K562 (cell line): ENCODE data around the gene USP26. TPM values are rescaled to one million over a fixed set of nuclear protein-coding genes. Genes with fewer than 3 reads are reported as not detected.

Source experiments
- ATAC-seq: fragments of 200-7000 bp; cut with Tn5 transposase; 3 replicates; pipeline ENCODE4 v1.9.1; 2020; ENCODE audit warnings: moderate library complexity
- BruUV-seq: library from RNA; stranded (reverse); fragments of 400-500 nt; replicated peaks from 2 replicates; lab custom pipeline; 2021; lab: Mats Ljungman, UMichigan
- CTCF ChIA-PET: fragments of 300-600 bp; formaldehyde crosslinking; extraction: SDS; loops from one replicate; lab custom pipeline; 2021; ENCODE audit warnings: low intra/inter-chr PET ratio; lab: Yijun Ruan, JAX
- POLR2A ChIA-PET: fragments of 300-600, 350-650 bp; sonication (Branson Sonifier 250); formaldehyde crosslinking; extraction: SDS; loops from one replicate; lab custom pipeline; 2021; ENCODE audit warnings: antibody characterized with exemption, inconsistent platforms; lab: Yijun Ruan, JAX
- DNase-seq, 4 experiments: peaks; one replicate each; pipeline versions ENCODE4 v3.0.0 to v3.0.0-alpha.2; 2011 to 2018; ENCODE audit warnings: low spot score in 3 of 4, mixed read lengths in 3 of 4; ENCODE audit errors: extremely low read depth in 1 of 4
- FAIRE-seq: peaks from 2 replicates; lab custom pipeline; 2011; peaks lifted over from hg19 to GRCh38; lab: Jason Lieb, UNC
- H2AFZ ChIP-seq: 2 replicates; pipeline ENCODE4 v1.6.0; 2011; ENCODE audit warnings: low read depth, low read length, control low read depth, inconsistent platforms
- H3K27ac ChIP-seq: fragments of 200-600 bp; 3 replicates; pipeline ENCODE4 v1.8.0; 2011; ENCODE audit warnings: low read depth, mild to moderate bottlenecking, control low read depth, inconsistent platforms, low read length, moderate library complexity, mixed read lengths; ENCODE audit errors: extremely low read depth
- H3K27me3 ChIP-seq, 2 experiments: fragments of 300-600 bp in 1 of 2; 2 replicates in 1 of 2; 3 replicates in 1 of 2; pipeline versions ENCODE4 v1.6.0 to v1.8.0; 2011; ENCODE audit warnings: inconsistent platforms in 2 of 2, low read length in 2 of 2, mild to moderate bottlenecking in 1 of 2, mixed read lengths in 1 of 2, moderate library complexity in 1 of 2; ENCODE audit not compliant: control insufficient read depth in 2 of 2, insufficient read depth in 2 of 2
- H3K36me3 ChIP-seq: fragments of 300-600 bp; 3 replicates; pipeline ENCODE4 v1.8.0; 2011; ENCODE audit warnings: mild to moderate bottlenecking, low read length, inconsistent platforms; ENCODE audit not compliant: control insufficient read depth, insufficient read depth
- H3K4me1 ChIP-seq, 2 experiments: fragments of 200-600 bp in 1 of 2; replicated peaks in 1 of 2; 2 replicates in 1 of 2; 3 replicates in 1 of 2; pipeline versions ENCODE4 v1.5.1 to v1.8.0; 2011; ENCODE audit warnings: inconsistent platforms in 2 of 2, low read length in 2 of 2, mild to moderate bottlenecking in 1 of 2, mixed read lengths in 1 of 2, moderate library complexity in 1 of 2; ENCODE audit not compliant: control insufficient read depth in 2 of 2, insufficient read depth in 2 of 2
- H3K4me2 ChIP-seq: 2 replicates; pipeline ENCODE4 v1.6.1; 2011; ENCODE audit warnings: low read length, control low read depth, inconsistent platforms, mixed read lengths; ENCODE audit not compliant: insufficient read depth
- H3K4me3 ChIP-seq: fragments of 200-600 bp; sonication (generic), shearing (Covaris generic); 2 replicates; pipeline ENCODE4 v1.5.1; 2016; ENCODE audit warnings: control low read depth, inconsistent platforms
- H3K79me2 ChIP-seq: fragments of 200-600 bp; 3 replicates; pipeline ENCODE4 v1.8.0; 2011; ENCODE audit warnings: low read length, inconsistent platforms; ENCODE audit not compliant: control insufficient read depth, insufficient read depth
- H3K9ac ChIP-seq, 2 experiments: 2 replicates each; pipeline versions ENCODE4 v1.6.0 to v1.6.1; 2011; ENCODE audit warnings: low read depth in 2 of 2, low read length in 2 of 2, control low read depth in 1 of 2, inconsistent platforms in 1 of 2, mild to moderate bottlenecking in 1 of 2, mixed read lengths in 1 of 2; ENCODE audit not compliant: insufficient read depth in 1 of 2
- H3K9me1 ChIP-seq: one replicate; pipeline ENCODE4 v1.6.0; 2011; ENCODE audit warnings: inconsistent platforms, mild to moderate bottlenecking, low read length, moderate library complexity; ENCODE audit not compliant: control insufficient read depth, insufficient read depth
- H3K9me3 ChIP-seq: replicated peaks from 2 replicates; pipeline ENCODE4 v1.5.1; 2011; ENCODE audit warnings: low read depth, low read length, inconsistent platforms; ENCODE audit not compliant: control insufficient read depth, insufficient read depth
- H4K20me1 ChIP-seq: replicated peaks from 2 replicates; pipeline ENCODE4 v1.6.1; 2011; ENCODE audit warnings: low read length, inconsistent platforms, mixed read lengths; ENCODE audit not compliant: control insufficient read depth, insufficient read depth
- ATF3 ChIP-seq, 2 experiments: fragments of 450-650 bp in 1 of 2; sonication (generic) in 1 of 2; formaldehyde crosslinking in 1 of 2; IDR thresholded peaks in 1 of 2; conservative IDR thresholded peaks in 1 of 2; 2 replicates each; pipeline versions ENCODE4 v1.6.1 to v1.8.1; 2016 to 2023; ENCODE audit warnings: mild to moderate bottlenecking in 2 of 2, moderate library complexity in 2 of 2, inconsistent platforms in 1 of 2, missing genetic modification reagents in 1 of 2
- ATF7 ChIP-seq: fragments of 450-650 bp; IDR thresholded peaks from 2 replicates; pipeline ENCODE4 v1.7.1; 2014; ENCODE audit warnings: mild to moderate bottlenecking, moderate library complexity
- JUND ChIP-seq, 2 experiments: IDR thresholded peaks; 2 replicates in 1 of 2; 3 replicates in 1 of 2; pipeline ENCODE4 v1.6.1; 2011; ENCODE audit warnings: borderline replicate concordance in 2 of 2, low read depth in 2 of 2, low read length in 2 of 2, improper control_type of control experiment in 1 of 2, missing biosample characterization in 1 of 2, missing genetic modification characterization in 1 of 2, missing genetic modification reagents in 1 of 2
- WGBS: fragments of 100-300 bp; shearing (Covaris generic); methylation state at CpG from one replicate; pipeline ENCODE4 v1.1.6; 2016; ENCODE audit warnings: low coverage, mixed read lengths; ENCODE audit not compliant: insufficient coverage; ENCODE audit errors: missing lambda C conversion rate; 5-methylcytosine and 5-hydroxymethylcytosine counted together
- in situ Hi-C: fragments of 300-500 bp; cut with MboI; formaldehyde crosslinking; loops from 4 replicates; pipeline ENCODE4 v1.15.0; 2018; ENCODE audit warnings: inconsistent platforms, mixed read lengths
- intact Hi-C: fragments of 100-400 bp; cut with micrococcal nuclease; formaldehyde crosslinking; loops from 2 replicates; pipeline ENCODE4 v1.14.2; 2022
- polyA plus RNA-seq, 8 experiments: library from polyadenylated mRNA; depleted of rRNA in 4 of 8; stranded (reverse) in 5 of 8; unstranded in 3 of 8; fragments of >200 nt; fragmentation: Nextera tagmentation in 2 of 8; fragmentation: Illumina TruSeq in 1 of 8; extraction: Ambion mirVana in 2 of 8; extraction: Trizol in 1 of 8; gene quantifications; 2 replicates each; pipeline versions ENCODE4 v1.2.1 to v1.2.3, GENCODE V29; 2011 to 2014; ENCODE audit warnings: inconsistent platforms in 1 of 8, missing spikeins in 1 of 8
- total RNA-seq, 7 experiments: library from RNA; depleted of rRNA in 6 of 7; stranded (reverse); fragments of >200 nt in 6 of 7; fragmentation: Illumina TruSeq in 2 of 7; extraction: Trizol in 2 of 7; gene quantifications; 2 replicates each; pipeline versions ENCODE4 v1.2.1 to v1.2.3, GENCODE V29; 2011 to 2021; ENCODE audit warnings: low replicate concordance in 1 of 7
- TF ChIP-seq, protein P1 (sequence below): fragments of 450-650 bp; IDR thresholded peaks from 2 replicates; pipeline ENCODE4 v1.6.1; 2016; ENCODE audit warnings: mild to moderate bottlenecking
- TF ChIP-seq, protein P2 (sequence below): IDR thresholded peaks from 3 replicates; pipeline ENCODE4 v1.6.1; 2011; ENCODE audit warnings: borderline replicate concordance, mild to moderate bottlenecking, moderate library complexity; ENCODE audit not compliant: insufficient read length; ENCODE audit errors: extremely low read depth

USP26 gene
- total and polyA plus RNA-seq, 9 of the 15 experiments (the other 6 are each of a cell fraction or from before 2014, with no cell fraction given), result 0.06 to 0.84 (median 0.20) TPM; not detected in 2

DNA sequence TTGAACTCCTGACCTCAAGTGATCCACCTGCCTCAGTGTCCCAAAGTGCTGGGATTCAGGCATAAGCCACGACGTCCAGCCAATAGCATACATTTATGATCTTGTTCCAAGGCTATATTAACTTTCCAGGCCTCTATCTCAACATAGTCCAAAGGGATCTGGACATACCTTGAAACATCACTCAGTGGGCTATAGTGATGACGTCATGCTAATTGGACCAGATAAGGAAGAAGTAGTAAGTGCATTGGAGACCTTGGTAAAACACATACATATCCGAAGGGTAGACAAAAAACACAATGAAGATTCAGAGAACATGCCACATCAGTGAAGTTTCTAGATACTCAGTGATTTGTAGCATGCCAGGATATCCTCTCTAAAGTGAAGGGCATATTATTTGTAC is 37.4 kb upstream of the USP26 start:
- H2AFZ ChIP-seq, result no peak overlapping the region

More for the DNA sequence above, 37.4 kb upstream of the USP26 start:
- DNase-seq, result no peak
- H3K4me1 ChIP-seq, result no peaks in the 10 kb centered on the region
- no TSS peak for BruUV-seq
- peak; percentile 30; the same call in 1 of the 2 replicates for TF ChIP-seq ATF7
- TF ChIP-seq, protein P1, sequence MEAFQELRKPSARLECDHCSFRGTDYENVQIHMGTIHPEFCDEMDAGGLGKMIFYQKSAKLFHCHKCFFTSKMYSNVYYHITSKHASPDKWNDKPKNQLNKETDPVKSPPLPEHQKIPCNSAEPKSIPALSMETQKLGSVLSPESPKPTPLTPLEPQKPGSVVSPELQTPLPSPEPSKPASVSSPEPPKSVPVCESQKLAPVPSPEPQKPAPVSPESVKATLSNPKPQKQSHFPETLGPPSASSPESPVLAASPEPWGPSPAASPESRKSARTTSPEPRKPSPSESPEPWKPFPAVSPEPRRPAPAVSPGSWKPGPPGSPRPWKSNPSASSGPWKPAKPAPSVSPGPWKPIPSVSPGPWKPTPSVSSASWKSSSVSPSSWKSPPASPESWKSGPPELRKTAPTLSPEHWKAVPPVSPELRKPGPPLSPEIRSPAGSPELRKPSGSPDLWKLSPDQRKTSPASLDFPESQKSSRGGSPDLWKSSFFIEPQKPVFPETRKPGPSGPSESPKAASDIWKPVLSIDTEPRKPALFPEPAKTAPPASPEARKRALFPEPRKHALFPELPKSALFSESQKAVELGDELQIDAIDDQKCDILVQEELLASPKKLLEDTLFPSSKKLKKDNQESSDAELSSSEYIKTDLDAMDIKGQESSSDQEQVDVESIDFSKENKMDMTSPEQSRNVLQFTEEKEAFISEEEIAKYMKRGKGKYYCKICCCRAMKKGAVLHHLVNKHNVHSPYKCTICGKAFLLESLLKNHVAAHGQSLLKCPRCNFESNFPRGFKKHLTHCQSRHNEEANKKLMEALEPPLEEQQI, result no peak
- TF ChIP-seq JUND (IDR thresholded peaks at IDR 0.05; ENCODE audit: borderline replicate concordance, low read depth, low read length), result 0 out of 2 replicates have a peak, but pooled peaks have one; percentile 30
- peak; percentile 15; the same call in 1 of the 3 replicates for TF ChIP-seq JUND (tag; IDR thresholded peaks at IDR 0.05; ENCODE audit: borderline replicate concordance, low read depth, low read length)
- TF ChIP-seq, protein P2, sequence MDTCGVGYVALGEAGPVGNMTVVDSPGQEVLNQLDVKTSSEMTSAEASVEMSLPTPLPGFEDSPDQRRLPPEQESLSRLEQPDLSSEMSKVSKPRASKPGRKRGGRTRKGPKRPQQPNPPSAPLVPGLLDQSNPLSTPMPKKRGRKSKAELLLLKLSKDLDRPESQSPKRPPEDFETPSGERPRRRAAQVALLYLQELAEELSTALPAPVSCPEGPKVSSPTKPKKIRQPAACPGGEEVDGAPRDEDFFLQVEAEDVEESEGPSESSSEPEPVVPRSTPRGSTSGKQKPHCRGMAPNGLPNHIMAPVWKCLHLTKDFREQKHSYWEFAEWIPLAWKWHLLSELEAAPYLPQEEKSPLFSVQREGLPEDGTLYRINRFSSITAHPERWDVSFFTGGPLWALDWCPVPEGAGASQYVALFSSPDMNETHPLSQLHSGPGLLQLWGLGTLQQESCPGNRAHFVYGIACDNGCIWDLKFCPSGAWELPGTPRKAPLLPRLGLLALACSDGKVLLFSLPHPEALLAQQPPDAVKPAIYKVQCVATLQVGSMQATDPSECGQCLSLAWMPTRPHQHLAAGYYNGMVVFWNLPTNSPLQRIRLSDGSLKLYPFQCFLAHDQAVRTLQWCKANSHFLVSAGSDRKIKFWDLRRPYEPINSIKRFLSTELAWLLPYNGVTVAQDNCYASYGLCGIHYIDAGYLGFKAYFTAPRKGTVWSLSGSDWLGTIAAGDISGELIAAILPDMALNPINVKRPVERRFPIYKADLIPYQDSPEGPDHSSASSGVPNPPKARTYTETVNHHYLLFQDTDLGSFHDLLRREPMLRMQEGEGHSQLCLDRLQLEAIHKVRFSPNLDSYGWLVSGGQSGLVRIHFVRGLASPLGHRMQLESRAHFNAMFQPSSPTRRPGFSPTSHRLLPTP, result no peak
- TF ChIP-seq ATF3 (IDR thresholded peaks at IDR 0.05), result peak; percentile 74
- no peak for TF ChIP-seq ATF3 (CRISPR knock-in tag; conservative IDR thresholded peaks at IDR 0.05)
- POLR2A ChIA-PET, result no interaction called here
- H3K9me3 ChIP-seq, result no peaks in the 10 kb centered on the region
- ATAC-seq, result no peak
- no peak overlapping the region for H3K4me2 ChIP-seq
- H3K27me3 ChIP-seq, result no peaks in the 10 kb centered on the region
- H4K20me1 ChIP-seq, result no peaks in the 10 kb centered on the region
- 0% methylated on average over 4 of the region's 4 CpGs for WGBS
- CTCF ChIA-PET, result no interaction called here
- in situ Hi-C loops (no loop called here), intact Hi-C loops (no loop called here)
- no peaks in the 10 kb centered on the region for H3K9me1 ChIP-seq
- H3K79me2 ChIP-seq, result no peaks in the 10 kb centered on the region
- no peak overlapping the region for H3K9ac ChIP-seq
- FAIRE-seq, result no peak
- H3K4me3 ChIP-seq, result no peak overlapping the region
- H3K27ac ChIP-seq, result no peak overlapping the region
- H3K36me3 ChIP-seq, result no peaks in the 10 kb centered on the region
